Limb (tissue), 2 donors: ENCODE data around the gene REC114.
A peak's percentile ranks its signal among the peaks of the same experiment; 100 is the strongest.
"Not testable (repeated sequence)": the region's sequence is repeated elsewhere in the genome, so short reads cannot be mapped to it uniquely, and the experiment has no call there.

Experiments used
- DNase-seq, 2 donors: peaks; one replicate each; pipeline ENCODE4 v3.0.0-alpha.2; 2016; ENCODE audit errors: extremely low spot score in 2 of 2

Gene REC114

GRCh38 chr15:73575636-73576247 lies 132.8 kb downstream of the REC114 start:
- no peak for DNase-seq

GRCh38 chr15:73577593-73577992 lies 134.6 kb downstream of the REC114 start:
- not testable (repeated sequence) for DNase-seq

GRCh38 chr15:73578026-73578425 lies 135.1 kb downstream of the REC114 start:
- DNase-seq: no peak

- no peak for DNase-seq
Observed at GRCh38 chr15:73582851-73583379, 140.0 kb downstream of the REC114 start.

GRCh38 chr15:73583544-73583943 lies 140.6 kb downstream of the REC114 start:
- DNase-seq: no peak

GRCh38 chr15:73584699-73585420 lies 141.9 kb downstream of the REC114 start:
- DNase-seq: no peak

GRCh38 chr15:73585871-73586654 lies 143.1 kb downstream of the REC114 start:
- DNase-seq: no peak

GRCh38 chr15:73589766-73590165 lies 146.8 kb downstream of the REC114 start:
- no peak for DNase-seq

GRCh38 chr15:73590263-73590662 lies 147.3 kb downstream of the REC114 start:
- DNase-seq: no peak

GRCh38 chr15:73593304-73594074 lies 150.5 kb downstream of the REC114 start:
- peak; percentile 42 for DNase-seq

- DNase-seq: no peak
Observed at GRCh38 chr15:73594109-73594508, 151.1 kb downstream of the REC114 start.

- no peak for DNase-seq
Observed at GRCh38 chr15:73596174-73596573, 153.2 kb downstream of the REC114 start.

GRCh38 chr15:73597036-73597638 lies 154.2 kb downstream of the REC114 start:
- no peak for DNase-seq

- no peak for DNase-seq
Observed at GRCh38 chr15:73598530-73599160, 155.7 kb downstream of the REC114 start.

GRCh38 chr15:73599934-73600333 lies 157.0 kb downstream of the REC114 start:
- DNase-seq: no peak

GRCh38 chr15:73600413-73601335 lies 157.7 kb downstream of the REC114 start:
- DNase-seq: no peak

GRCh38 chr15:73601451-73602445 lies 158.8 kb downstream of the REC114 start:
- DNase-seq: peak; percentile 58 to 76

GRCh38 chr15:73602446-73602843 lies 159.5 kb downstream of the REC114 start:
- DNase-seq: no peak
